Stomach (tissue), 4 donors: ENCODE results near the gene NOP10.

Source experiments
- CTCF ChIP-seq, 7 experiments: fragments of 450-650 bp in 4 of 7; fragments of 200-600 bp in 3 of 7; sonication (generic) in 3 of 7; IDR thresholded peaks; one replicate each; pipeline ENCODE4 v1.5.1; 2016 to 2019; ENCODE audit warnings: antibody characterized with exemption in 7 of 7, control low read depth in 2 of 7, mild to moderate bottlenecking in 1 of 7
- EP300 ChIP-seq: sonication (generic); formaldehyde crosslinking; IDR thresholded peaks from one replicate; pipeline ENCODE4 v1.6.1; 2017; ENCODE audit warnings: antibody characterized with exemption
- POLR2A ChIP-seq, 4 donors: fragments of 450-650 bp; IDR thresholded peaks; one replicate each; pipeline ENCODE4 v1.6.1; 2016; ENCODE audit warnings: antibody characterized with exemption in 4 of 4, control low read depth in 2 of 4, mild to moderate bottlenecking in 1 of 4, moderate library complexity in 1 of 4
- POLR2AphosphoS5 ChIP-seq, 3 donors: sonication (generic); formaldehyde crosslinking; IDR thresholded peaks; one replicate each; pipeline ENCODE4 v1.6.1; 2016; ENCODE audit warnings: antibody characterized with exemption in 3 of 3

- TF ChIP-seq POLR2A (IDR thresholded peaks at IDR 0.05) (no peak), CTCF (IDR thresholded peaks at IDR 0.05) (no peak), POLR2AphosphoS5 (IDR thresholded peaks at IDR 0.05) (no peak), EP300 (no peak)
Observed at GRCh38 chr15:34335176-34336032, 7.5 kb downstream of the NOP10 start.
